ENCODE results near the gene ABCA12. TPM values are rescaled to one million over a fixed set of nuclear protein-coding genes. Genes with fewer than 3 reads are reported as not detected.

ABCA12 gene
- total RNA-seq, 2 experiments from 2014 or later: not detected

- no peak for DNase-seq
- Mint-ChIP-seq H3K9me3 (no peaks in the 10 kb centered on the region), H3K4me1 (ENCODE audit: low read depth) (no peaks in the 10 kb centered on the region), H3K27me3 (ENCODE audit: low read depth) (no peaks in the 10 kb centered on the region), H3K27ac (no peak overlapping the region), H3K36me3 (ENCODE audit: low read depth) (no peaks in the 10 kb centered on the region), H3K4me3 (no peak overlapping the region)
- CTCF ChIA-PET: no interaction called here
- intact Hi-C loops (cut with micrococcal nuclease): no loop called here
Observed at GRCh38 chr2:215027779-215028178, 110.6 kb downstream of the ABCA12 start.

DNA sequence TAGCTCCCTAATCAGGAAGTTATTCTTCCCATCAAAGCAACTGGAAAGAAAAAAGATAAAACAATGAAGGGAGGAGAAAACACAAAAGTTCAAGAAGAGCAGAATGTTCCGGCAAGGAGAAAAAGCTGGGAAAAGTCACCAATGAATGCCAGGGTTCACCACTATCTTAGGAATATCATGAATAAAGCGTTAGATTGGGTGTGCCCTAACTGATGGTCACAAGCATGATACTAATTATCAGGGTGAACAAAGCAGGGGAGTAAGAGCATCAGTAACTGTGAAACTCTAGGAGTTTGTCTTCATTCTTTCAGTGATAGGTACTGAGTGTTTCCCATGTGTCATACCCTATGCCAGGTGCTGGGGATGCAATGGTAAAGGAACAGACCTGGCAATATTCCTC lies 115.5 kb downstream of the ABCA12 start:
- Mint-ChIP-seq H3K4me3 (no peak overlapping the region), H3K9me3 (no peaks in the 10 kb centered on the region), H3K27ac (no peak overlapping the region), H3K36me3 (ENCODE audit: low read depth) (no peaks in the 10 kb centered on the region), H3K27me3 (ENCODE audit: low read depth) (no peaks in the 10 kb centered on the region), H3K4me1 (ENCODE audit: low read depth) (no peaks in the 10 kb centered on the region)
- intact Hi-C loops (cut with micrococcal nuclease): no loop called here
- CTCF ChIA-PET: no interaction called here
- DNase-seq: no peak

GRCh38 chr2:215022418-215022817 lies 116.0 kb downstream of the ABCA12 start:
- Mint-ChIP-seq H3K9me3 (no peaks in the 10 kb centered on the region), H3K36me3 (ENCODE audit: low read depth) (no peaks in the 10 kb centered on the region), H3K27me3 (ENCODE audit: low read depth) (no peaks in the 10 kb centered on the region), H3K4me3 (no peak overlapping the region), H3K4me1 (ENCODE audit: low read depth) (no peaks in the 10 kb centered on the region), H3K27ac (no peak overlapping the region)
- no peak for DNase-seq
- intact Hi-C loops (cut with micrococcal nuclease): no loop called here
- CTCF ChIA-PET: no interaction called here

- Mint-ChIP-seq H3K9me3 (no peaks in the 10 kb centered on the region), H3K4me3 (no peak overlapping the region), H3K27me3 (ENCODE audit: low read depth) (no peaks in the 10 kb centered on the region), H3K27ac (no peak overlapping the region), H3K36me3 (ENCODE audit: low read depth) (no peaks in the 10 kb centered on the region), H3K4me1 (ENCODE audit: low read depth) (no peaks in the 10 kb centered on the region)
- CTCF ChIA-PET: no interaction called here
- intact Hi-C loops (cut with micrococcal nuclease): no loop called here
- no peak for DNase-seq
Observed at GRCh38 chr2:215020283-215020682, 118.1 kb downstream of the ABCA12 start.

DNA sequence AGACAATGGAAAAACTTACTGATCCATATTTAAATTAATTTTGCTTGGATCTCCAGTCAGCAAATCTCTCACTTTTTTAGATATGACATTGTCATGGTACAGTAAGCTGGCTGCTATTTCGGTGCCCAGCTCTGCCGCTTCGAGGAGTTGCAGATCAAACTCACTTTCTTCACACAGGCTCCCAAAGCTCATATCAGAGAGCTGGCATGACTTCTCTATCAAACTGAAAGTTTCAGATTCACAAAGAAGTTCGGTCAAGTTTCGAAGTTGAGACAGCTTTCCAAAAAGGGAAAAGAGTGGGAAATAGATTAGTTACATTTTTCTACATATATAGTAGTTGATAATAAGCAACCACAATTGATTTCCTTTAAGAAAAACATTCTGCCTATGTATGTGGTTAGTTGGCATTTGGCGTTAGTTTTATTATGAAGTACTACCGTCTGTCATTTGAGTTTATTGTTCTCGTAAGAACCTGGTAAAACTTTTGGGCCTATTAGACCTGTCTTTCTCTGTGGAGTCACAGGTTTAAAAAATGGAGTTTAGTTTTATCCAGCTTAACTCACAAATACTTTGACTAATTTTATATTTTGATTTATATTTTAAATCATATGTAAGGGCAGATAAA lies 118.8 kb downstream of the ABCA12 start:
- Mint-ChIP-seq H3K9me3 (no peaks in the 10 kb centered on the region), H3K27ac (no peak overlapping the region), H3K36me3 (ENCODE audit: low read depth) (no peaks in the 10 kb centered on the region), H3K4me1 (ENCODE audit: low read depth) (no peaks in the 10 kb centered on the region), H3K4me3 (no peak overlapping the region), H3K27me3 (ENCODE audit: low read depth) (no peaks in the 10 kb centered on the region)
- intact Hi-C loops (cut with micrococcal nuclease): no loop called here
- CTCF ChIA-PET: no interaction called here
- no peak for DNase-seq

DNA sequence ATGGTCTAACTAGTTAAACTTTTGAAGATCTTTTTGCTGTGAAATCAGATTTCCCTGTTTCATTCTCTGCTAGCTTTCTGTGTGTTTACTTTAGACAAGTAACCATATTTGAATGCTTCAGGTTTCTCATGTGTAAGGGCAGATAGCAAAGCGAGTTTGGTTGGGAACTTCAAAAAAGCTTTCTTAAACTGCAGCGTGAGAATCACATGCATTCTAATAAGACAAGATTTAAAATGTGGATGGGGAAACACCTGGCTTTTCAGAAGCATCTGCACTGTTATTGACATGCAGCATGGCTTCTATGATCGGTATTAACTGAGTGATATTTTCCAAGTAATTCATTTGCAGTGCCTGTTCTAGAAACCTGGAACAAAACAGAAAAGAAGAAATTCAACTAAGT lies 119.3 kb downstream of the ABCA12 start:
- DNase-seq: no peak
- Mint-ChIP-seq H3K9me3 (no peaks in the 10 kb centered on the region), H3K36me3 (ENCODE audit: low read depth) (no peaks in the 10 kb centered on the region), H3K27ac (no peak overlapping the region), H3K4me1 (ENCODE audit: low read depth) (no peaks in the 10 kb centered on the region), H3K27me3 (ENCODE audit: low read depth) (no peaks in the 10 kb centered on the region), H3K4me3 (no peak overlapping the region)
- intact Hi-C loops (cut with micrococcal nuclease): no loop called here
- CTCF ChIA-PET: no interaction called here

DNA sequence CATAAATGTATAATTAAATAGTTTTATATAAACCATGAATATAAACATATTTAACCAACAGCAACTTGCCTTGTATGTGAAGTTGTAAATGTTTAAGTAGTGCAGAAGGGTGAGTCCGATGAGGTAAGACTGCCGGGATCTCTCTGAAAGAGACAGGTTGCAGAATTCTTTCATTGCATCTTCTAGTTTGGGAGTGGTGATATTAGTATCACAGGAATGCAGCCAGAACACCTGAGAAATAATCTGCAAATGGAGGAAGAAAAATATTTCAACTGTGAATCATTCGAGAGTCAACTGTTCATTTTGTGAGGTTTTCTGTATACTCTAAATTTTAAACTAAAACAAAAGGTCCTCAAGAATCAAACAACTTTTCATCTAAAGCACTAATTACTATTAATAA lies 123.0 kb downstream of the ABCA12 start:
- Mint-ChIP-seq H3K27me3 (ENCODE audit: low read depth) (peaks cover 2% of the 10 kb centered on the region), H3K9me3 (no peaks in the 10 kb centered on the region), H3K36me3 (ENCODE audit: low read depth) (no peaks in the 10 kb centered on the region), H3K4me3 (no peak overlapping the region), H3K27ac (no peak overlapping the region), H3K4me1 (ENCODE audit: low read depth) (no peaks in the 10 kb centered on the region)
- intact Hi-C loops (cut with micrococcal nuclease): no loop called here
- no peak for DNase-seq
- CTCF ChIA-PET: no interaction called here

- H3K27me3 Mint-ChIP-seq (ENCODE audit: low read depth): peaks cover 2% of the 10 kb centered on the region
- no peaks in the 10 kb centered on the region for H3K4me1 Mint-ChIP-seq (ENCODE audit: low read depth)
- DNase-seq: no peak
Observed at GRCh38 chr2:215010390-215010789, 128.0 kb downstream of the ABCA12 start.

GRCh38 chr2:215003001-215003400 lies 135.4 kb downstream of the ABCA12 start:
- CTCF ChIA-PET: no interaction called here
- DNase-seq: no peak
- Mint-ChIP-seq H3K27me3 (ENCODE audit: low read depth) (no peaks in the 10 kb centered on the region), H3K4me3 (no peak overlapping the region), H3K27ac (no peak overlapping the region), H3K9me3 (no peaks in the 10 kb centered on the region), H3K36me3 (ENCODE audit: low read depth) (no peaks in the 10 kb centered on the region), H3K4me1 (ENCODE audit: low read depth) (no peaks in the 10 kb centered on the region)
- intact Hi-C loops (cut with micrococcal nuclease): loop anchor here (2.0 kb wide), 1 partner anchor 1752 kb away; no protein-coding TSS in a partner anchor

More at GRCh38 chr2:215010390-215010789, 128.0 kb downstream of the ABCA12 start:
- CTCF ChIA-PET: no interaction called here
- H3K4me3 Mint-ChIP-seq: no peak overlapping the region
- intact Hi-C loops (cut with micrococcal nuclease): no loop called here
- no peak overlapping the region for H3K27ac Mint-ChIP-seq
- H3K36me3 Mint-ChIP-seq (ENCODE audit: low read depth): no peaks in the 10 kb centered on the region
- H3K9me3 Mint-ChIP-seq: no peaks in the 10 kb centered on the region

- Mint-ChIP-seq H3K27ac (no peak overlapping the region), H3K4me3 (no peak overlapping the region)
Observed at GRCh38 chr2:215002500-215002899, 135.9 kb downstream of the ABCA12 start.

GRCh38 chr2:215000721-215001120 lies 137.7 kb downstream of the ABCA12 start:
- CTCF ChIA-PET: no interaction called here
- no peak overlapping the region for H3K27ac Mint-ChIP-seq

More at GRCh38 chr2:215002500-215002899, 135.9 kb downstream of the ABCA12 start:
- peak; percentile 10 for DNase-seq
- intact Hi-C loops (cut with micrococcal nuclease): loop anchor here (1.0 to 2.0 kb wide), 2 partner anchors 1196 to 1752 kb away; no protein-coding TSS in a partner anchor
- no peaks in the 10 kb centered on the region for H3K9me3 Mint-ChIP-seq
- CTCF ChIA-PET: no interaction called here
- H3K4me1 Mint-ChIP-seq (ENCODE audit: low read depth): no peaks in the 10 kb centered on the region
- H3K36me3 Mint-ChIP-seq (ENCODE audit: low read depth): no peaks in the 10 kb centered on the region
- H3K27me3 Mint-ChIP-seq (ENCODE audit: low read depth): no peaks in the 10 kb centered on the region

GRCh38 chr2:214995926-214996670 lies 142.3 kb downstream of the ABCA12 start:
- intact Hi-C loops (cut with micrococcal nuclease): no loop called here
- no peak overlapping the region for H3K27ac Mint-ChIP-seq
- no peaks in the 10 kb centered on the region for H3K9me3 Mint-ChIP-seq
- no peak for DNase-seq
- no peaks in the 10 kb centered on the region for H3K27me3 Mint-ChIP-seq (ENCODE audit: low read depth)
- no peaks in the 10 kb centered on the region for H3K4me1 Mint-ChIP-seq (ENCODE audit: low read depth)
- H3K36me3 Mint-ChIP-seq (ENCODE audit: low read depth): no peaks in the 10 kb centered on the region
- CTCF ChIA-PET: no interaction called here
- H3K4me3 Mint-ChIP-seq: no peak overlapping the region

More at GRCh38 chr2:215000721-215001120, 137.7 kb downstream of the ABCA12 start:
- Mint-ChIP-seq H3K9me3 (no peaks in the 10 kb centered on the region), H3K36me3 (ENCODE audit: low read depth) (no peaks in the 10 kb centered on the region), H3K4me3 (no peak overlapping the region), H3K27me3 (ENCODE audit: low read depth) (no peaks in the 10 kb centered on the region), H3K4me1 (ENCODE audit: low read depth) (no peaks in the 10 kb centered on the region)
- no peak for DNase-seq
- intact Hi-C loops (cut with micrococcal nuclease): no loop called here

- DNase-seq: no peak
- peaks cover 1% of the 10 kb centered on the region for H3K27me3 Mint-ChIP-seq (ENCODE audit: low read depth)
- intact Hi-C loops (cut with micrococcal nuclease): no loop called here
- H3K27ac Mint-ChIP-seq: no peak overlapping the region
- H3K4me1 Mint-ChIP-seq (ENCODE audit: low read depth): no peaks in the 10 kb centered on the region
- no peaks in the 10 kb centered on the region for H3K36me3 Mint-ChIP-seq (ENCODE audit: low read depth)
- H3K4me3 Mint-ChIP-seq: no peak overlapping the region
- no peaks in the 10 kb centered on the region for H3K9me3 Mint-ChIP-seq
- CTCF ChIA-PET: no interaction called here
Observed at GRCh38 chr2:214995409-214995808, 143.0 kb downstream of the ABCA12 start.
